ENCODE measurements around the gene SOX11.

Gene SOX11

GRCh38 chr2:5691221-5691984, 781 bp upstream of the SOX11 start:
- no peak for DNase-seq (ENCODE audit: low spot score)

GRCh38 chr2:5692561-5693286, 540 bp downstream of the SOX11 start:
- no peak for DNase-seq (ENCODE audit: low spot score)

GRCh38 chr2:5693287-5694201, 1.4 kb downstream of the SOX11 start:
- DNase-seq (ENCODE audit: low spot score): no peak

GRCh38 chr2:5694306-5694705, 2.1 kb downstream of the SOX11 start:
- no peak for DNase-seq (ENCODE audit: low spot score)

GRCh38 chr2:5695654-5696403, 3.6 kb downstream of the SOX11 start:
- DNase-seq (ENCODE audit: low spot score): no peak

GRCh38 chr2:5696404-5696944, 4.3 kb downstream of the SOX11 start:
- no peak for DNase-seq (ENCODE audit: low spot score)

GRCh38 chr2:5696945-5697521, 4.8 kb downstream of the SOX11 start:
- no peak for DNase-seq (ENCODE audit: low spot score)

GRCh38 chr2:5697562-5697961, 5.4 kb downstream of the SOX11 start:
- no peak for DNase-seq (ENCODE audit: low spot score)

GRCh38 chr2:5698134-5698533, 6.0 kb downstream of the SOX11 start:
- DNase-seq (ENCODE audit: low spot score): no peak

GRCh38 chr2:5699963-5700362, 7.8 kb downstream of the SOX11 start:
- no peak for DNase-seq (ENCODE audit: low spot score)

GRCh38 chr2:5700551-5700950, 8.4 kb downstream of the SOX11 start:
- no peak for DNase-seq (ENCODE audit: low spot score)

GRCh38 chr2:5701266-5701665, 9.1 kb downstream of the SOX11 start:
- DNase-seq (ENCODE audit: low spot score): no peak

- DNase-seq (ENCODE audit: low spot score): no peak
These were observed 11.0 kb downstream of the SOX11 start for GRCh38 chr2:5703166-5703565.

- no peak for DNase-seq (ENCODE audit: low spot score)
These were observed 13.3 kb downstream of the SOX11 start for GRCh38 chr2:5705490-5705889.

GRCh38 chr2:5706717-5707455, 14.7 kb downstream of the SOX11 start:
- no peak for DNase-seq (ENCODE audit: low spot score)

GRCh38 chr2:5710615-5711014, 18.4 kb downstream of the SOX11 start:
- no peak for DNase-seq (ENCODE audit: low spot score)

- no peak for DNase-seq (ENCODE audit: low spot score)
These were observed 20.9 kb downstream of the SOX11 start for GRCh38 chr2:5713101-5713500.

GRCh38 chr2:5719629-5720334, 27.6 kb downstream of the SOX11 start:
- no peak for DNase-seq (ENCODE audit: low spot score)

GRCh38 chr2:5720426-5720825, 28.2 kb downstream of the SOX11 start:
- peak; percentile 8 for DNase-seq (ENCODE audit: low spot score)

- DNase-seq (ENCODE audit: low spot score): no peak
These were observed 30.1 kb downstream of the SOX11 start for GRCh38 chr2:5722236-5722635.
